NCI-H774 (cell line): Measurements from ENCODE around the gene MRPL1.
"Not testable (repeated sequence)": the region's sequence is repeated elsewhere in the genome, so short reads cannot be mapped to it uniquely, and the experiment has no call there.

Experiments used
- DNase-seq: peaks from one replicate; lab custom pipeline; 2025; lab: John Stamatoyannopoulos, UW

The MRPL1 gene

GRCh38 chr4:77913348-77913747 is 50.7 kb downstream of the MRPL1 start:
- no peak for DNase-seq

GRCh38 chr4:77917075-77917474 is 54.4 kb downstream of the MRPL1 start:
- peak; percentile 86 for DNase-seq

GRCh38 chr4:77917601-77918000 is 55.0 kb downstream of the MRPL1 start:
- peak; percentile 43 for DNase-seq

- DNase-seq, result no peak
Observed at GRCh38 chr4:77920371-77920770, 57.7 kb downstream of the MRPL1 start.

- no peak for DNase-seq
Observed at GRCh38 chr4:77921701-77922100, 59.1 kb downstream of the MRPL1 start.

GRCh38 chr4:77922158-77923094 is 59.8 kb downstream of the MRPL1 start:
- DNase-seq, result no peak

GRCh38 chr4:77927991-77928925 is 65.6 kb downstream of the MRPL1 start:
- DNase-seq, result peak; percentile 31

GRCh38 chr4:77930154-77930639 is 67.6 kb downstream of the MRPL1 start:
- DNase-seq, result no peak

- DNase-seq, result no peak
Observed at GRCh38 chr4:77930876-77931275, 68.2 kb downstream of the MRPL1 start.

GRCh38 chr4:77931452-77932135 is 69.0 kb downstream of the MRPL1 start:
- no peak for DNase-seq

- no peak for DNase-seq
Observed at GRCh38 chr4:77938560-77938959, 75.9 kb downstream of the MRPL1 start.

- not testable (repeated sequence) for DNase-seq
Observed at GRCh38 chr4:77945929-77946328, 83.3 kb downstream of the MRPL1 start.

GRCh38 chr4:77950203-77950602 is 87.6 kb downstream of the MRPL1 start:
- no peak for DNase-seq

GRCh38 chr4:77952457-77952856 is 89.8 kb downstream of the MRPL1 start:
- no peak for DNase-seq

- no peak for DNase-seq
Observed at GRCh38 chr4:77954690-77955089, 92.1 kb downstream of the MRPL1 start.

- DNase-seq, result no peak
Observed at GRCh38 chr4:77956917-77957316, 94.3 kb downstream of the MRPL1 start.

- DNase-seq, result no peak
Observed at GRCh38 chr4:77958897-77959296, 96.3 kb downstream of the MRPL1 start.

- peak; percentile 77 for DNase-seq
Observed at GRCh38 chr4:77959566-77960338, 97.1 kb downstream of the MRPL1 start.

GRCh38 chr4:77960367-77960766 is 97.7 kb downstream of the MRPL1 start:
- no peak for DNase-seq

- no peak for DNase-seq
Observed at GRCh38 chr4:77963004-77963403, 100.4 kb downstream of the MRPL1 start.

GRCh38 chr4:77973657-77974056 is 111.0 kb downstream of the MRPL1 start:
- DNase-seq, result not testable (repeated sequence)
